ENCODE data around the gene GPR32. TPM values are rescaled to one million over a fixed set of nuclear protein-coding genes. Genes with fewer than 3 reads are reported as not detected.
"Not testable (repeated sequence)": the region's sequence is repeated elsewhere in the genome, so short reads cannot be mapped to it uniquely, and the experiment has no call there.

GPR32 gene
- total RNA-seq, 1 donor, result not detected

DNA sequence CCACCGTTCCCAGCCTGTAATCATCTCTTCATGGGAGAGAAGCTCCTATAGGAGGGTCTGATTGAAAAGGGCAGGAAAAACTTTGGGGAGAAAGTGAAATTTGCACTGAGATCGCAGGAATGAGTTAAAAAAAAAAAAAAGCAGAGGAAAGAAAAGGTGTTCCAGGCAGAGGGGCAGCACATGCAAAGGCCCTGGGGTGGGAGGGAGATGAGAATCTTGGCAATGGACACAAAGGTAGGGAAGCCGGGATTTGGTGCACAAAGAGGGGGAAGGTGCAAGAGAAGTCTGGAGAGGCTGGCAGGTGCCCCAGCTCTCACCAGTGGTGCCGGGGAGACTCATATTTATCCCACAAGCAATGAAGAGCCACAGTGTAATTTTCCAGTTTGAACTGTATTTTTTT is 16.4 kb upstream of the GPR32 start:
- H4K20me1 ChIP-seq (ENCODE audit: insufficient read depth, low read length), result no peaks in the 10 kb centered on the region
- H3K4me2 ChIP-seq (ENCODE audit: insufficient read depth, low read length), result no peak overlapping the region
- no peaks in the 10 kb centered on the region for H3K36me3 ChIP-seq (ENCODE audit: insufficient read depth, low read length)
- no peak overlapping the region for H3K27ac ChIP-seq (ENCODE audit: low read depth, low read length)
- no peaks in the 10 kb centered on the region for H3K4me1 ChIP-seq (ENCODE audit: insufficient read depth, low read length)
- no peaks in the 10 kb centered on the region for H3K9me3 ChIP-seq (ENCODE audit: low read depth, low read length)
- no peak overlapping the region for H3K4me3 ChIP-seq (ENCODE audit: insufficient read depth, low read length)
- H2AFZ ChIP-seq (ENCODE audit: low read length), result no peak overlapping the region
- no peaks in the 10 kb centered on the region for H3K27me3 ChIP-seq (ENCODE audit: insufficient read depth, low read length)
- TF ChIP-seq, protein P1, sequence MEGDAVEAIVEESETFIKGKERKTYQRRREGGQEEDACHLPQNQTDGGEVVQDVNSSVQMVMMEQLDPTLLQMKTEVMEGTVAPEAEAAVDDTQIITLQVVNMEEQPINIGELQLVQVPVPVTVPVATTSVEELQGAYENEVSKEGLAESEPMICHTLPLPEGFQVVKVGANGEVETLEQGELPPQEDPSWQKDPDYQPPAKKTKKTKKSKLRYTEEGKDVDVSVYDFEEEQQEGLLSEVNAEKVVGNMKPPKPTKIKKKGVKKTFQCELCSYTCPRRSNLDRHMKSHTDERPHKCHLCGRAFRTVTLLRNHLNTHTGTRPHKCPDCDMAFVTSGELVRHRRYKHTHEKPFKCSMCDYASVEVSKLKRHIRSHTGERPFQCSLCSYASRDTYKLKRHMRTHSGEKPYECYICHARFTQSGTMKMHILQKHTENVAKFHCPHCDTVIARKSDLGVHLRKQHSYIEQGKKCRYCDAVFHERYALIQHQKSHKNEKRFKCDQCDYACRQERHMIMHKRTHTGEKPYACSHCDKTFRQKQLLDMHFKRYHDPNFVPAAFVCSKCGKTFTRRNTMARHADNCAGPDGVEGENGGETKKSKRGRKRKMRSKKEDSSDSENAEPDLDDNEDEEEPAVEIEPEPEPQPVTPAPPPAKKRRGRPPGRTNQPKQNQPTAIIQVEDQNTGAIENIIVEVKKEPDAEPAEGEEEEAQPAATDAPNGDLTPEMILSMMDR (IDR thresholded peaks at IDR 0.05; ENCODE audit: extremely low read depth, low read depth, low read length), result no peak
- H3K79me2 ChIP-seq (ENCODE audit: insufficient read depth, low read length), result no peaks in the 10 kb centered on the region
- DNase-seq (ENCODE audit: insufficient read length, low spot score, missing footprints), result no peak

DNA sequence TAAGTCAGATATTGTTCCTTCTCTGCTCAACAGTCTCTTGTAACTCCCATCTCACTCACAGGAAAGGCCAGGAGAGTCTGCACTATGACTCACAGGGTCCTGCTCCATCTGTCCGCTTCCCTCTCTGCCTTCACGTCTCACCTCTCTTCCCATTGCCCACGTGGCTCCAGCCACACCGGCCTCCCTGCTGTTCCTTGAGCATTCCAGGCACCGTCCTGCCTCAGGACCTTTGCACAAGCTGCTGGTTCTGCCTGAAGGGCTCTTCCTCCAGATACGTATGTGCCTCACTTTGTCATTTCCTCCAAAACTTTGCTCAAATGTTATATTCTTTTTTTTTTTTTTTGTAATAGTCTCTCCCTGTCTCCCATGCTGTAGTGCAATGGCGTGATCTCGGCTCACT is 14.0 kb upstream of the GPR32 start:
- not testable (repeated sequence) for H3K4me2 ChIP-seq (ENCODE audit: insufficient read depth, low read length); H3K27me3 ChIP-seq (ENCODE audit: insufficient read depth, low read length); H3K79me2 ChIP-seq (ENCODE audit: insufficient read depth, low read length); H2AFZ ChIP-seq (ENCODE audit: low read length); H3K4me1 ChIP-seq (ENCODE audit: insufficient read depth, low read length); H4K20me1 ChIP-seq (ENCODE audit: insufficient read depth, low read length); DNase-seq (ENCODE audit: insufficient read length, low spot score, missing footprints); H3K36me3 ChIP-seq (ENCODE audit: insufficient read depth, low read length); H3K4me3 ChIP-seq (ENCODE audit: insufficient read depth, low read length); H3K9me3 ChIP-seq (ENCODE audit: low read depth, low read length); H3K27ac ChIP-seq (ENCODE audit: low read depth, low read length)

DNA sequence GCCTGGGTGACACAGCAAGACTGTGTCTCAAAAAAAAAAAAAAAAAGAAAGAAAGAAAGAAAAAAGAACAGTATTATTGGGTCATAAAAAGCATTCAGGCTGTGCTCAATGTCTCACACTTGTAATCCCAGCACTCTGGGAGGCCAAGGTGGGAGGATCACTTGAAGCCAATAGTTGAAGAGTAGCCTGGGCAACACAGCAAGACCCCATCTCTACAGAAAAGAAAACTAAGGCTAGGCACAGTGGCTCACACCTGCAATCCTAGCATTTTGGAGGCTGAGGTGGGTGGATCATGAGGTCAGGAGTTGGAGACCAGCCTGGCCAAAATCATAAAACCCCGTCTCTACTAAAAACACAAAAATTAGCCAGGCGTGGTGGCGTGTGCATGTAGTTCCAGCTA is 12.6 kb upstream of the GPR32 start:
- H4K20me1 ChIP-seq (ENCODE audit: insufficient read depth, low read length), result not testable (repeated sequence)

DNA sequence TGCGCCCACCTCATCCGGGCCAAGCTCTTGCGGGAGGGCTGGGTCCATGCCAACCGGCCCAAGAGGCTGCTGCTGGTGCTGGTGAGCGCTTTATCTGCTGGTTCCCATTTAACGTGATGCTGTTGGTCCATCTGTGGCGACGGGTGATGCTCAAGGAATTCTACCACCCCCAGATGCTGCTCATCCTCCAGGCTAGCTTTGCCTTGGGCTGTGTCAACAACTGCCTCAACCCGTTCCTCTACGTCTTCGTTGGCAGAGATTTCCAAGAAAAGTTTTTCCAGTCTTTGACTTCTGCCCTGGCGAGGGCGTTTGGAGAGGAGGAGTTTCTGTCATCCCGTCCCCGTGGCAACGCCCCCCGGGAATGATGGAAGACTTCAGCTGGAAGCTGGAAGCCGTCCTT is 11.2 kb upstream of the GPR32 start:
- not testable (repeated sequence) for H3K4me1 ChIP-seq (ENCODE audit: insufficient read depth, low read length); DNase-seq (ENCODE audit: insufficient read length, low spot score, missing footprints); H3K27ac ChIP-seq (ENCODE audit: low read depth, low read length); H2AFZ ChIP-seq (ENCODE audit: low read length); H4K20me1 ChIP-seq (ENCODE audit: insufficient read depth, low read length); H3K79me2 ChIP-seq (ENCODE audit: insufficient read depth, low read length); H3K27me3 ChIP-seq (ENCODE audit: insufficient read depth, low read length); H3K4me2 ChIP-seq (ENCODE audit: insufficient read depth, low read length); H3K36me3 ChIP-seq (ENCODE audit: insufficient read depth, low read length); H3K9me3 ChIP-seq (ENCODE audit: low read depth, low read length); H3K4me3 ChIP-seq (ENCODE audit: insufficient read depth, low read length)

More for the DNA sequence above, 12.6 kb upstream of the GPR32 start:
- not testable (repeated sequence) for H3K9me3 ChIP-seq (ENCODE audit: low read depth, low read length); H3K27me3 ChIP-seq (ENCODE audit: insufficient read depth, low read length); H3K4me2 ChIP-seq (ENCODE audit: insufficient read depth, low read length); H3K36me3 ChIP-seq (ENCODE audit: insufficient read depth, low read length); DNase-seq (ENCODE audit: insufficient read length, low spot score, missing footprints); H3K4me1 ChIP-seq (ENCODE audit: insufficient read depth, low read length); H3K4me3 ChIP-seq (ENCODE audit: insufficient read depth, low read length); H3K27ac ChIP-seq (ENCODE audit: low read depth, low read length); H2AFZ ChIP-seq (ENCODE audit: low read length); H3K79me2 ChIP-seq (ENCODE audit: insufficient read depth, low read length)

DNA sequence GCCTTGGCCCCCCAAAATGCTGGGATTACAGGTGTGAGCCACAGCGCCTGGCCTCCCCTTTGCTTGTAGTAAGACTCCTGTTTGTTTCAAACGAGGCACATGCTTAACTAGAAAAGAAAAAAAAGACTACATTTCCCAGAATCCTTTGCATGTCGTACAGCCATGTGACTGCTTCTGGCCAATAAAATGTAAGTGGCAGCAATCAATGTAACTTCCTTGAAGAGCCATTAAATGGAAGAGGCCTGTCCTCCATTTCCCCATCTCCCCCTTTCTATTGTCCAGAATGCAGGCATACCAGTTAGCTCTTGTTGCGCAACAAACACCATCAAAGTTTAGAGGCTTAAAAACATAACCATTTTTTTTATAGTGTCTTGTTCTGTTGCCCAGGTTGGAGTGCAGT is 10.4 kb upstream of the GPR32 start:
- Histone ChIP-seq H3K79me2 (ENCODE audit: insufficient read depth, low read length) (no peaks in the 10 kb centered on the region), H3K9me3 (ENCODE audit: low read depth, low read length) (no peaks in the 10 kb centered on the region), H2AFZ (ENCODE audit: low read length) (no peak overlapping the region), H3K4me1 (ENCODE audit: insufficient read depth, low read length) (no peaks in the 10 kb centered on the region), H3K27ac (ENCODE audit: low read depth, low read length) (no peak overlapping the region), H4K20me1 (ENCODE audit: insufficient read depth, low read length) (no peaks in the 10 kb centered on the region), H3K36me3 (ENCODE audit: insufficient read depth, low read length) (no peaks in the 10 kb centered on the region), H3K4me2 (ENCODE audit: insufficient read depth, low read length) (no peak overlapping the region), H3K27me3 (ENCODE audit: insufficient read depth, low read length) (no peaks in the 10 kb centered on the region), H3K4me3 (ENCODE audit: insufficient read depth, low read length) (no peak overlapping the region)
- DNase-seq (ENCODE audit: insufficient read length, low spot score, missing footprints), result peak; percentile 90
- TF ChIP-seq, protein P1 (IDR thresholded peaks at IDR 0.05; ENCODE audit: extremely low read depth, low read depth, low read length), result no peak

DNA sequence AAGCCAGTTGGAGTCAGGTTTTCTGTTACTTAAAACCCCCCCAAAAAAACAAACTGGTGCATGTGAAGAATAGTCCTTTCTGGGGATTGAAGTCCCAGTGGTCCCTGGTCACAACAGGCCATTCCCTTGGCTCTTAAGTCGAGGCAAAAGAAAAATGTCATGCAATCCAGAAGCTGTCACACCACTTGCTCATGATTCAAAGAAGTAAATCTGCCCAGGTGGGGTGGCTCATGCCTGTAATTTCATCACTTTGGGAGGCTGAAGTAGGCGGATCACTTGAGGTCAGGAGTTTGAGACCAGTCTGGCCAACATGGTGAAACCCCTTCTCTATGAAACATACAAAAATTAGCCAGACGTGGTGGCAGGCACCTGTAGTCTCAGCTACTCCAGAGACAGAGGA is 8.8 kb upstream of the GPR32 start:
- not testable (repeated sequence) for H3K36me3 ChIP-seq (ENCODE audit: insufficient read depth, low read length); H3K27ac ChIP-seq (ENCODE audit: low read depth, low read length); H2AFZ ChIP-seq (ENCODE audit: low read length); H4K20me1 ChIP-seq (ENCODE audit: insufficient read depth, low read length); H3K27me3 ChIP-seq (ENCODE audit: insufficient read depth, low read length); DNase-seq (ENCODE audit: insufficient read length, low spot score, missing footprints); H3K4me3 ChIP-seq (ENCODE audit: insufficient read depth, low read length); H3K9me3 ChIP-seq (ENCODE audit: low read depth, low read length); H3K4me1 ChIP-seq (ENCODE audit: insufficient read depth, low read length); H3K4me2 ChIP-seq (ENCODE audit: insufficient read depth, low read length); H3K79me2 ChIP-seq (ENCODE audit: insufficient read depth, low read length)

DNA sequence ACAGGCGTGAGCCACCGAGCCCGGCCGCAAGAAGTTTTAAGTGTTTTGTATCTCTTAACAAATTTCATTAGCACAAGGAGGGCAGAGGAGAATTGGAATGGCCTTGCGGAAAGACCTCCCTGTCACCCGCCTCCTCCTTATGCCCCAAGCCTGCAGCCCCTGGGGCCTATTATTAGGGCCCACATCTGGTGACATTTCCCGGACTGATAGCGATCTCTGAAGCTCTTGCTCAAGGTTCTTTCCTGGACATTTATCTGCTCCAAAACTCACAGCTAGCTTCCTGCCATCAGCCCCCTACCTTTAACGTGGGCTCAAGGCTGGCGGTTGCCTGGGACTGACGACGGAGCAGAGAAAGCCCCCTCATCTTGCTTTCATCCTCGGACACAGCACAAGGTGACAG is 6.7 kb upstream of the GPR32 start:
- not testable (repeated sequence) for H3K4me1 ChIP-seq (ENCODE audit: insufficient read depth, low read length); H4K20me1 ChIP-seq (ENCODE audit: insufficient read depth, low read length); H3K9me3 ChIP-seq (ENCODE audit: low read depth, low read length); H3K27ac ChIP-seq (ENCODE audit: low read depth, low read length); H2AFZ ChIP-seq (ENCODE audit: low read length); H3K79me2 ChIP-seq (ENCODE audit: insufficient read depth, low read length); DNase-seq (ENCODE audit: insufficient read length, low spot score, missing footprints); H3K4me2 ChIP-seq (ENCODE audit: insufficient read depth, low read length); H3K36me3 ChIP-seq (ENCODE audit: insufficient read depth, low read length); H3K27me3 ChIP-seq (ENCODE audit: insufficient read depth, low read length); H3K4me3 ChIP-seq (ENCODE audit: insufficient read depth, low read length)
